Left renal pelvis (tissue), 4 donors: ENCODE data around the gene PPFIA4. TPM values are rescaled to one million over a fixed set of nuclear protein-coding genes. Genes with fewer than 3 reads are reported as not detected.

Experiments
- DNase-seq, 4 donors: peaks; one replicate each; pipeline ENCODE4 v3.0.0-alpha.2; 2013; ENCODE audit warnings: low read depth in 4 of 4, low spot score in 3 of 4
- polyA plus RNA-seq, 4 donors: library from polyadenylated mRNA; unstranded; fragments of 120-200 nt; gene quantifications; one replicate each; pipeline ENCODE4 v1.2.1, GENCODE V29; 2013; ENCODE audit not compliant: insufficient read length in 4 of 4

PPFIA4 gene
- polyA plus RNA-seq, 4 donors, result 2.2 to 15.3 (median 5.2) TPM

DNA sequence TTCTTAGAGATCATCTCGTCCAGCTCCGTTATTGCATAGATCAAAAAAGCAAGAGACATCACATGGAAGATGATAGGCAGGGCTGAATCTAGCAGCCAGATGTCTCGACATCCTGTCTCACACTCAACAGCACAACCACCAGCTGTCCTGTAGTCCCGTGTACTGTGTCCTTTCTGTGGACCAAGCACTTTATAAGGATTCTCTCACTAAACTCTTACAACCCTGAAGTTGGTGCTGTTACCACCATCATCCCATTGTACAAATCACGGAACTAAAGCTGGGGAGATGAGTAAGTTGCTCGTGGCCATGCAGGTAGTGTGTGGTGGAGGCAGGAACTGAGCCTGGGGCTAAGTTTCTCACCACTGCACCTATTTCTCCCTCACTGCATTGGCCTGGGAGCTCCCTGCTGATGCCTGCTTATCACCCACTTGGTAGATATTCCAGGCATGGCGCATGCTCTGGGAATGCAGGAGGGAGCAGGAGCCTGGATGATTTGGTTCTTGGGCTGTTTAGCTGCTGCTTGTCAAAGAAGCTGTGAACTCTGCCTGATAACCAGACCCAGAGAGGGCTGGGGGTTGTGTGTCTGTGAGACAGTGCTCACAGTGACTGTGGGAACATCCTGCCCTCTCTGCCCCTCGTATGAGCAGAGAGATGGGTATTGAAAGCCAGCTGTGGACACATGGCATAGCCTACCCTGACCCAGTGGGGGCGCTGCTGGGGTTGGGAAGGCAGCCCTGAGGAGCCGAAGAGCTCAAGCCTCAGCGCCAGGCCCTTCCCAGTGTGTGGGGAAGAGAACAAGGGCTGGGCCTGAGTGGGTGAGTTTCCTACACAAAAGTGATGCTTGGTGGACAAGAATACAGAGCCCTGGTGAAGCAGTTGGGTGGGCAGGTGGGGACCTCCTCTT is 13.6 kb downstream of the PPFIA4 start:
- no peak for DNase-seq

DNA sequence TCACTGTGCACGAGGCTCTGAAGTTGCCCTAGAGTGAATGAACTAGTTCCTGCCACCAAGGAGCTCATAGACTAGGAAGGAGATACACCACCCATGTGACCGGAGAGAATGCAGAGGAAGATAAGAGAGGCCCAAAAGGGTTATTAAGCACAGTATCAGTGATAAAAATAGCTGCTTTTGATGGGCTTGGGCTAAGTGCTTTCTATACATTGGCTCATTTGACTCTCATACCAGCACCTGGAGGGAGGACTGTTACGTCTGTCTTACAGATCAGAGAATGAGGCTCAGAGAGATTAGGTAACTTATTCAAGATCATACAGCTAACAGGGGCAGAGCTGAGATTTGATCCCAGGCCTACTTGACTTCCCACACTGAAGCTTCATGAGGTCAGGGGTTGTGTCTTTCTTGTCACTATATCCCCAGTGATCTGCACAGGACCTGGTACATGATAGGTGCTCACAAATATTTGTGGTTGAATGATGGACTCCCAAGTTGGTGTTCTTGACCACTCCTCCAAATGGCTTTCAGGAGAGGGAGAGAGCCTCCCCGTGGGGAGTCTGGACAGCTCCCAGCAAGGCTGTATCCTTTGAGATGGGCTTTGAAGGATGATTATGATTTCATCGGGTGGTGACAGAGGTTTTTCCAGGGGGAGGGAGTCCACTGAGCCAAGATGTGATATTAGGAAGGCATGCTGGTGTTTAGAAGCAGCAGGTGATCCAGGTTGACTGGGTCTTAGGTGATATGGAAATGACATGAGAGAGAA is 14.4 kb downstream of the PPFIA4 start:
- no peak for DNase-seq

DNA sequence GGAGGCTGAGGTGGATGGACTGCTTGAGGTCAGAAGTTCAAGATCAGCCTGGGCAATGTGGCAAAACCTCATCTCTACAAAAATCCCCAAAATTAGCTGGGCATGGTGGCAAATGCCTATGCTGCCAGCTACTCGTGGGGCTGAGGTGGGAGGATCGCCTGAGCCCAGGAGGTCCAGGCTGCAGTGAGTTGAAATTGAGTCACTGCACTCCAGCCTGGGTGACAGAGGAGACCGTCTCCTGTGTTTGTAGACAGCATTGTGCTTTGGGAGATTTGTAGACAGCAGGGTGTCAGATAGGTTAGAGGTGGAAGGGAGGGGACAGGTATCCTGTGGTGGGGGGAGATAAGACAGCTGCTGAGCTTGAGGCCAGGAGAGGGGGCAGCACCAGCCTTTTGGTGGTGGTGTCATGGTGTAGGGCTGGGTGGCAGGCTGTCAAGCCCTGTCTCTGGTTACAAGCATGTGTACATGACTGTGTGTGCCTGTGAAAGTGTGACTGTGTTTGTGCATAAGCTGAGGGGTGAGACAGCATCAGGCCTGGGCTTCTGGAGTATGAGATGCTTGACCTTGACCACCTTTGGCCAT is 15.2 kb downstream of the PPFIA4 start:
- DNase-seq, result no peak

DNA sequence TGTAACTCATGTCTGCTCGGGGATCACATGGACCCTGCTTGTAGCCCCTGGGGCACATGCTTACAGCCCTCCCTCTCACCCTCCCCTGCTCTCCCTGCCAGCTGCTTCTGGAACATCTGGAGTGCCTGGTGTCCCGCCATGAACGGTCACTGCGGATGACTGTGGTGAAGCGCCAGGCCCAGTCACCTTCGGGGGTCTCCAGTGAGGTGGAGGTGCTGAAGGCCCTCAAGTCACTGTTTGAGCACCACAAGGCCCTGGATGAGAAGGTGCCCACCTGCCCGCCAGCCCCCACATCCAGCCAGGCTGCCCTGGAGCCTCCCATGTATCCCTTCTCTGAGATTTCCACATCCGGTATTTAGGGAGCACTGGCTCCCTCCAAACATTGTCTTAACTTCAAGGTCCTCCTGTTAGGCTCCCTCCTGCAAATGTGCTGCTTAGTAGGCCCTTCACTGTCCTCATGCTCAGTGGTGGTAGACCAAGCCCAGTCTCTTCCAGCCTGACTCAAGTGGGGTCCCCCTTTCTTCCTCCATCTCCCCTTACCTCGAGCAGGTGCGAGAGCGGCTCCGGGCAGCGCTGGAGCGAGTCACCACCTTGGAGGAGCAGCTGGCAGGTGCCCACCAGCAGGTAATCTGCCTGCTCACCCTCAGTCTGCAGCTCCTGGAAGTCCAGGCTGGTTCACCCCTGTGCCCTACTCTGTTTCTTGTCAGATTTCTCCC is 17.7 kb downstream of the PPFIA4 start:
- DNase-seq, result no peak

DNA sequence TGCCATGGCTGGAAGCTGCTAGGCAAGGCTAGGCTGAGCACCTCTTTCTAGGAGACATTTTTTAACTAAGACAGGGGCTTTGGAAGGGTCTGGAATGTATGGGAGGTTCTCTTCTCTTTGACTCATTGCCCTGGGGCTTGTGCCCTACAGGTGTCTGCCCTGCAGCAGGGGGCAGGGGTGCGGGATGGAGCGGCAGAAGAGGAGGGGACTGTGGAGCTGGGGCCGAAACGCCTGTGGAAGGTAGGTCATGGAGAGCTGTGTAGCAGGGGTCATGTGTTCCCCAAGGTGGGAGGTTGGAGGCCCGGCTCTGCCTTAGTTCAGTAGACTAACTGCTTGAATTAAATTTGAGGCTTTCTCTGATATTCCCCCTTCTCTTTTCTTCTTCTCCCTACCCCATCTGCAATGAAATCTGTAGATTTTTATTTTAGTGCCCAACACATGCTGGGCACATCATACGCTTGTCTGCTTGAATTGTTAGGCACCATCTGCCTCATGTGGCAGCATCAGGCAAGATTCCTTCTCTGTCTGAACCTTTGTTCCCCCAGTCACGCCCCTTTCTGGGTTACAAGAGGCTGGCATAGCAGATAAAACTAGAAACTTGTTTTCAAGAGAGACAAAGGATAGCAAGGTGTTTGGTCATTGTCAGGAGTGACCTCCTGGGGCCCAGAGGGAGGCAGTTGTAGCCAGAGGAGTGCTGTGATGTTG is 18.4 kb downstream of the PPFIA4 start:
- no peak for DNase-seq

DNA sequence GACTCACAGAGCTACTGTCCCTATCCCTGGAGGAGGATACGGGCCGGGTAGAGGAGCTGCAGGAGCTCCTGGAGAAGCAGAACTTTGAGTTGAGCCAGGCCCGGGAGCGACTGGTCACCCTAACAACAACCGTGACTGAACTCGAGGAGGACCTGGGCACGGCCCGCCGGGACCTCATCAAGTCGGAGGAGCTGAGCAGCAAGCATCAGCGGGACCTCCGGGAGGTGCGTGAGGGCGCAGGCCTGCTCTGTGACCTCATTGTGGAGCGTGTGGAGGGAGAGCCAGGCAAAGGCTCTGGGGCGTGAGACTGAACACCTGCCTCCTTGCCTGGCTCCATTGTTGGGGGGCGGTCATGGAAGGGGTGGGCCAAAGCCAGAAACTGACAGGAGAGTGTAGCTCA is 19.0 kb downstream of the PPFIA4 start:
- no peak for DNase-seq

DNA sequence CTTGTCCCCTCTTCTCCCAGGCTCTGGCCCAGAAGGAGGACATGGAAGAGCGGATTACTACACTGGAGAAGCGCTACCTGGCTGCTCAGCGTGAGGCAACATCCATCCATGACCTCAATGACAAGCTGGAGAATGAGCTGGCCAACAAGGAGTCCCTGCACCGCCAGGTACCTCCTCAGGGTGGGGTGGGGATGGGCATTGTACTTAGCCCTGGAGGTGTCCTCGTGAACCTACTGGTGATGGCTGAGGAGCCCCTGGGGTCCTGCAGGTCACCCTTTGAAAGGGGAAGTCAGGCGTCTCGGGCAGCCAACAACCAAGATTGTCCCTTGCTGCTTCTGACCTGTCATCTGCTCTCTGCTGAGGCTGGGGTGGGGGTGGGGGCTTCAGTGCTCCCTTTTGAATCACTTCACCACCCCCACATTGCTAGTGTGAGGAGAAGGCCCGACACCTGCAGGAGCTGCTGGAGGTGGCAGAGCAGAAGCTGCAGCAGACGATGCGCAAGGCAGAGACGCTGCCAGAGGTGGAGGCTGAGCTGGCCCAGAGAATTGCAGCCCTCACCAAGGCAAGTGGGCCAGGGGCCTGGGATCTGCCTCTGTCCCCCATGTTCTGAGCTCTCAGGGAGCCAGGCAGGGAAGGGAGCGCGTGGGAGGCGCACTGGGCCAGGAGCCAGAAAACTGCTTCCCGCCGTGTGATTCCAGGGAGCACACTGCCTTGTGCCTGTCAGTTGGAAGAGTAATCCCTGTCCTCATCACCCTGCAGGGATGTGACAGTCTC is 19.7 kb downstream of the PPFIA4 start:
- DNase-seq, result no peak

DNA sequence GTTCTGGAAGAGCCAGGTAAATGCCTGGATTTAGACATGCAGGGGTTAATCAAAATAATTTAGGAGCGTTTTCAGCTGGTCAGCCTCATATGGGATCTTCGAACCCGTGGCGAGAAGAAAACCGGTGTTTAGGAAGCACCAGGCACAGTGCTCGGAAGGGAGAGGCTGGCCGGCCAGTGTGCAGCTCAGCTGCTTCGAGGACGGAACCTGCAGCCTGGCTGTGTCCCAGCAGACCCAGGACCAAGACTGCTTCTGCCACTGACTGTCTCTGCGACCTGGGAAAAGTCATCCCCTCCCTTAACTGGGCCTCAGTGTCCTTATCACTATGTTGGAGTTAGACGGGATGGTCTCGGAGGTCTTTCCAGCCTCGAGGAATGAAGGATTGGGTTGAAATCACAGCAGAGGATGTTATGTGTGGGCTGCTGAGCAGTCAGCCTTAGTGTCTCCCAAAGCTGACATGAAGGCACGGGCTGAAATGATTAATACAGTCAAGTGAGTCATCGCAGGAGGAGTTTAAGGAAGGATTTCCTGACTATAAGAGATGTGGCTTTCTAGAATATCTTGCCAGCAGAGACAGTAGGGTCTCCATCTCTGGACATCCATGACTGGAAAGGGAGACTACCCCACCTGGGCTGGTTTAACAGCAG is 20.8 kb downstream of the PPFIA4 start:
- no peak for DNase-seq

DNA sequence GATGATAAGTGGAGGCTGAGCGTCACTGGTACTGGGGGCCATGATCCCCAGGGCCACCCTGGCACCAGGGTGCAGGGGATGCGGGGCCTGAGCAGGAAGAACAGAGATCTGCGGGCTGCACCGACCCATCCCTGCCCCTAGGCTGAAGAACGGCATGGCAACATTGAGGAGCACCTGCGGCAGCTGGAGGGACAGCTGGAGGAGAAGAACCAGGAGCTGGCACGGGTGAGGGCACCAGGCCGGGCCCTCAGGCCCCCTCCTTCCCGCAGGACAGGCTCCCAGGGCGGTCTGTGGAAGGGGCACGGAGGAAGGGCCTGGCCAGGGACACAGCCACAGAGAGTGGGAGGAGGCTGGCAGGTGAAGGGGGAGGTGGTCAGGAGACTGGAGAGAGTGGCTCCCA is 21.8 kb downstream of the PPFIA4 start:
- DNase-seq, result no peak

DNA sequence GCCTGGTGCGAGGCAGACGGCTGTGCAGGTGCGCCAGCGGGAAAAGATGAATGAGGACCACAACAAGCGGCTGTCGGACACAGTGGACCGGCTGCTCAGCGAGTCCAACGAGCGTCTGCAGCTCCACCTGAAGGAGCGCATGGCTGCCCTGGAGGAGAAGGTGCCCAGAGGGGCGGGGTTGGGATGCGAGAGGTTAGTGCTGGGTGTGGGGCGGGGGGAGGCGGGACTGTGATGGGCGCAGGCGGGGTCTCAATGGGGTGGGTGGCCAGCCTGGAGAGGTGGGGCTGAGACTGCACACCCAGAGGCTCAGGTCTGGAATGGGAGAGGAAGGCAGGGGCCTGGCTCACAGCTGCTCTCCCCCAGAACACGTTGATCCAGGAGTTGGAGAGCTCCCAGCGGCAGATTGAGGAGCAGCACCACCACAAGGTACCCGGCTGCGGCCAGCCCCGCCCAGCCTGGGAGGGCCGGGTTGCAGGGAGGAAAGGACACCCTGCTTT is 22.3 kb downstream of the PPFIA4 start:
- no peak for DNase-seq

DNA sequence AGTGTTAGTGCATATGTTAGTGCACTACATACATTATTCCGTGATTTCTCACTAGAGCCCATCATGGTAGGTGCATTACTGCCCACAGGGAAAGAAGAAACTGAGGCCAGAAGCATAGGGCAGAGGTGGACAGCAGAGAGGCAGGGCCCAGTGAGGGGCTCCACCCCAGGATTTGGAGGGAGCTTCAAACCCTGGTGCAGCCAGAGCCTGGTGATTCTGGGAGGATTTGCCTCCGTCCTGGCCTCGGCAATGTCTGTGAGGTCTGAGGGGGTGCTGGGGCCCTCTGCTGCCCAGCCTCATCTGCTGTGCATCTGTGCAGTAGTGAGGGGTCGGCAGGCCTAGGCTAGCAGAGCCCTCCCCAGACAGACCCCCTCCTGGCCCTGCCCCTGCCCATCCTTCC is 22.8 kb downstream of the PPFIA4 start:
- no peak for DNase-seq

DNA sequence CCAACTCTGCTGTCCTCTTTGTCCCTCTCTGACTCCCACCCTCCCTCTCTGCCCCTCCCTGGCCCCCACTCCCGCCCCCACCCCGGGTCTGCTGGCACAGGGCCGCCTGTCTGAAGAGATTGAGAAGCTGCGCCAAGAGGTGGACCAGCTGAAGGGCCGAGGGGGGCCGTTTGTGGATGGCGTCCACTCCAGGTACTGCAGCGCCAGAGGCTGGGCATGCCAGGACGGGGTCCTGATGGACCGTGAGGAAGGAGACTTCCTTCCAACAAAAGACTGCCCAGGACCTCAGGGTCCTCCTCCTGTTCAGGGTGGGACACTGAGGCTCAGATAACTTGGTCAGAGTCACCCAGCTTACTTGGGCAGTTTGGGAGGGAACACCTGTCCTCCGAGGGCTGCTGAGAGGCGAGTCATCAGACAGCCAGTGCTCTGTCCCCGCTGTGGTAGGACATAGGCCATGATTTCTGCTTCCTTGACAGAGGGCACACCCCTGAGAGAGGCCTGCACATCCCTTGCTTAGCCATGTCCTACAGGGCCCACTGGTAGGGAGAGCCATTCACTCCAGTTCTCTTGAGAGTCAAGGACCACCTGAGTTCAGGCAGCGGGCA is 23.4 kb downstream of the PPFIA4 start:
- DNase-seq, result no peak

DNA sequence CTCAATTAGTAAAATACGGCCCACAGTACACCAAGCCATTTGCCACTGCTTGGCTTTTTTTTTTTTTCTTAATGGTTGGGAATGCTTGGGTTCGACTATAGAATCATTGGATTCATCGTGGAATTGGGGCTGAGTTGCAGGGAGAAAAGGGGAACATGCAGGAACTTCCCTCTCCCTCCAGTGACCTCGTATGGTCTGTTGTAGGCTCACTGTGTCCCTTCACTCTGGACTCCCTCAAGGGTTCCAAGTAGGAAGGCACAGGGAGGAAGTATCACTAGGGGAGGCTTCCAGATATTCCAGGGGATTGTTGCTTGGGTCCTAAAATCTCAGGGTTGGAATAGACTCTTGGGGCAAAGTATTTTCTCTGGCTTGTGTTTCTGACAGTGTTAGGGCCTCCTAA is 24.5 kb downstream of the PPFIA4 start:
- no peak for DNase-seq

DNA sequence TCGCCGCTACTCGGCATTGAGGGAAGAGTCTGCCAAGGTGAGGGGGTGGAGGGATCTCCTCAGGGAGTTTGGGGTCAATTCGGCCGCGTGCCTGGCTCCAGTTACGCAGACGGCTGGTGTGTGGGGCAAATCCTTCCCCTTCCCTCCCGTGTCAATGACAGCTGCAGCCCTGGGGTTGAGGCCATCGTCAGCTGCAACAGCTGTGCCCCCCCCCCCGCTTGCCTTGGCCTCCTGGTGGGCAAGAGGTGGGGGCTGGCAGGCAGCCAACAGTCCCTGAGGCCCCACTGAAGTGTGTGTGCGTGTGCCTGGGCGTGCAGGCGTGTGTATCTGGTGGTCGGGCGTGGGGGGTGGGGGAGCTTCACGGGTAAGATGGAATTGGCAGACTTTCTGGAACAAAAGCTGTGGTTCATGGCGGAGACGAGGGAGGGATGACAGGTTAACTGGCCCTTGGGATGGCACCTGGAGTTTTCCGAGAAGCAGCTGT is 25.6 kb downstream of the PPFIA4 start:
- no peak for DNase-seq

DNA sequence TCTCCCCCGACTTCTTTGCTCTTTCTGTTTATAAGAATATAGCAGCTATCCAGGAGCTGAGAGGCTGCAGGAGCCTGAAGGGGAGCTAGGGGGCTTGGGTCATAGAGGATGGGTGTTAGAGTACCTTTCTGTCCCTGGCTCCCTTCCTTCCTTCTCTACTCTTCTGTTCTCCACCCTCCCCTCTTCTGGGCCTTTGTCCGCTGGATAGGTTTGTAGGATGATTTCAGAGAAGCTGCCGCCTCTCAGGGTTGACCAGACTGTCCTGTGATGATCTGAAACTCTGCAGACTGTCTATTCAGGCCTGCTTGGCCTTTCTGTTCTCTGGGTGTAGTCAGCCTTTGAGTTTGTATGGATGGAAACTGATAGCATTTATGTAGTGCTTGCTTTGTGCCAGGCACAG is 26.3 kb downstream of the PPFIA4 start:
- no peak for DNase-seq

DNA sequence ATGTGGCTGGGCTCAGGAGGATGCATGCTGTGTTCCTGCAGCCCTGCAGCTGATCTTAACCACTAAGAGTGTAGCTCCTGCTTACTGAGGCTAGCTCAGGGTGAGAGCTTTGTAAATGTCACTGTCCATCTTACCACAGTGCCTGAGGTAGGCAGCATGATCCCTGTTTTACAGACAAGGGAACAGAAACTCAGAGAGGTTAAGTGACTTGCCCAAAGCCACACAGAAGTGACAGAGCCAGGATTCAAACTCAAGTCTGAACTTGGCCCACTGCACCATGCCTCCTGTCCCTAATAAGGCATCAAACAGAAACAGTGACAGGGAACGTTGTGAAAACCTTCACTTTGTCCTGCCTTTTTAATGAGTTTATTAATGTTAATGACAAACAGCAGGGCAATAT is 27.9 kb downstream of the PPFIA4 start:
- no peak for DNase-seq

DNA sequence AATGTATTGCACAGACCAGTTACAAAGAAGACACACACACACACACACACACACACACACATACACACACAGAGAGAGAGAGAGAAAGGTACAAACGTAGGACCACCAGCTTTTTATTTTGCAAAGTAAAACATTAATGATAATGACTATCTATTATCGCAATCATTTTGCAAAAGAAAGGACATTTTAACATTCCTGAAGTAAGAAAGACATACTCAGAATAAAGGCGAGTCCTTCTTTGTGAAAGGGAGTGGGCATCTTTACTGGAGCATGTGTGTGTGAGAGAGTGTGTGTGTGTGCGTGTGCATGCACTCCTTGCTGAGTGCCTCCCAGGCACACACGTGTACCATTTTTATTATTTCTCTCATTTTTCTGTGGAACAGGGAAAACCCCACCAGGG is 28.4 kb downstream of the PPFIA4 start:
- no peak for DNase-seq

DNA sequence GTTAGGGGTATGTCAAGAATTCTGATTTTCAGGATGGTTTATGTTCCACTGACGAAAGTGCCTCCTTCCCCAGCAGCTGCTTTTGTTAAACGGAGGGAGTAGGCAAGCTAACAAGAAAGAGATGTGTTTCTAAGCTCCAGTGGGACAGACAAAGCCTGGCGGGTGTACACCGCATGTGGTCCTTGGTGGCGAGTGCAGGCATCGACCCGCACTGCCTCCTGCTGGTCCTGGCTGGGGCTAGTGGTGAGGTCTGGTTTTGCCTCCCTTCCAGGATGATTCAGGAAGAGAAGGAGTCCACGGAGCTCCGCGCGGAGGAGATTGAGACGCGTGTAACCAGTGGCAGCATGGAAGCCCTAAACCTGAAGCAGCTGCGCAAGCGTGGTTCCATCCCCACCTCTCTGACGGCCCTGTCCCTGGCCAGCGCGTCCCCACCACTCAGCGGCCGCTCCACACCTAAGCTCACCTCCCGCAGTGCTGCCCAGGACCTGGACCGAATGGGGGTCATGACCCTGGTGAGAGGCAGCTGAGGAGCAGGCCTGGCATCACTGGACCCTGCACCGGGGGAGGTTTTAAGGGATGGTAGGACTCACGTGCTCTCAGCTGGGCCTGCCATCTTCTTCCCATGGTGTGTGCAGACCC is 29.0 kb downstream of the PPFIA4 start:
- DNase-seq, result no peak
